Thoracic aorta (tissue), 2 donors: Measurements from ENCODE around the gene SHISA6. TPM values are rescaled to one million over a fixed set of nuclear protein-coding genes. Genes with fewer than 3 reads are reported as not detected.

Experiments
- ATAC-seq: fragments of 150-250 bp; one replicate; pipeline ENCODE4 v1.8.0; 2017; ENCODE audit warnings: low read depth; ENCODE audit not compliant: insufficient number of reproducible peaks, low FRiP score
- DNase-seq: peaks from one replicate; pipeline ENCODE4 v3.0.0-alpha.2; 2020; ENCODE audit warnings: low spot score
- H3K27ac ChIP-seq, 2 donors: fragments of 200-600 bp; sonication (generic); 1 replicate in 1 of 2; 2 replicates in 1 of 2; pipeline ENCODE4 v1.5.1; 2016; ENCODE audit warnings: mild to moderate bottlenecking in 2 of 2, moderate library complexity in 2 of 2
- H3K27me3 ChIP-seq: fragments of 200-600 bp; sonication (generic); replicated peaks from 2 replicates; pipeline ENCODE4 v1.6.0; 2016; ENCODE audit warnings: mild to moderate bottlenecking; ENCODE audit not compliant: insufficient read depth
- H3K36me3 ChIP-seq: fragments of 200-600 bp; sonication (generic); one replicate; pipeline ENCODE4 v1.5.1; 2016
- H3K4me1 ChIP-seq, 2 donors: fragments of 200-600 bp; sonication (generic); 1 replicate in 1 of 2; 2 replicates in 1 of 2; pipeline versions ENCODE4 v1.5.1 to v1.6.0; 2016; ENCODE audit warnings: low read depth in 2 of 2, mild to moderate bottlenecking in 1 of 2; ENCODE audit not compliant: control insufficient read depth in 1 of 2
- H3K4me3 ChIP-seq: fragments of 200-600 bp; sonication (generic); 2 replicates; pipeline ENCODE4 v1.5.1; 2016; ENCODE audit warnings: mild to moderate bottlenecking
- H3K9me3 ChIP-seq: fragments of 200-600 bp; sonication (generic); 2 replicates; pipeline ENCODE4 v1.5.1; 2016
- CTCF ChIP-seq: fragments of 200-600 bp; sonication (generic); IDR thresholded peaks from one replicate; pipeline ENCODE4 v1.5.1; 2019; ENCODE audit warnings: antibody characterized with exemption
- total RNA-seq, 2 donors: library from RNA; depleted of rRNA; stranded (reverse); fragments of >200 nt; gene quantifications; one replicate each; pipeline versions ENCODE4 v1.1.0 to v1.2.3, GENCODE V29; 2016

SHISA6 gene
- total RNA-seq, 2 donors from 2014 or later: under 0.01 TPM; not detected in 1

DNA sequence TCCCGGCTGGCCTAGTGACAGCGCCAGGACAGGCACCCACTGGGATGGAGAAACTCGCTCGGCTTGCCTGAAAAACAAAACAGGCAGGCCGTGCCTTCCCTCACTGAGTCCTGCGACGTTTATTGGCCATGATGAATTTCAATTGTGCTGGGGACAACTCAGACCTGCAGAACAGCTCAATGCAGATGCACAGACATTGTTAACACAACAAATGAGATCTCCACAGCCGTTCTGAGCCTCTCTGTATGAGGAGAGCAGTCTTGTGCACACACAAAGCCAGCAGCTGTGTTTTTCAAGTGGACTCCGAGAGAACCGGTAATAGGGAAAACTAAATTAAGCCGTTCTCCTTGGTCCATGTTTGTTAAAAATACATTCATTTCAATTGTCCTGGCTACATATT, 15.9 kb downstream of the SHISA6 start:
- Histone ChIP-seq H3K9me3 (no peaks in the 10 kb centered on the region), H3K27me3 (no peaks in the 10 kb centered on the region), H3K4me3 (no peak overlapping the region), H3K4me1 (no peaks in the 10 kb centered on the region), H3K27ac (no peak overlapping the region), H3K36me3 (no peaks in the 10 kb centered on the region)
- ATAC-seq (no peak), DNase-seq (no peak)
- no peak for TF ChIP-seq CTCF

- no peaks in the 10 kb centered on the region for H3K27me3 ChIP-seq
- H3K4me3 ChIP-seq: no peak overlapping the region
- no peaks in the 10 kb centered on the region for H3K4me1 ChIP-seq
- no peaks in the 10 kb centered on the region for H3K9me3 ChIP-seq
- H3K36me3 ChIP-seq: no peaks in the 10 kb centered on the region
- DNase-seq (no peak), ATAC-seq (no peak)
- no peak for TF ChIP-seq CTCF
- H3K27ac ChIP-seq: no peak overlapping the region
Observed at GRCh38 chr17:11264183-11264871, 23.3 kb downstream of the SHISA6 start.

DNA sequence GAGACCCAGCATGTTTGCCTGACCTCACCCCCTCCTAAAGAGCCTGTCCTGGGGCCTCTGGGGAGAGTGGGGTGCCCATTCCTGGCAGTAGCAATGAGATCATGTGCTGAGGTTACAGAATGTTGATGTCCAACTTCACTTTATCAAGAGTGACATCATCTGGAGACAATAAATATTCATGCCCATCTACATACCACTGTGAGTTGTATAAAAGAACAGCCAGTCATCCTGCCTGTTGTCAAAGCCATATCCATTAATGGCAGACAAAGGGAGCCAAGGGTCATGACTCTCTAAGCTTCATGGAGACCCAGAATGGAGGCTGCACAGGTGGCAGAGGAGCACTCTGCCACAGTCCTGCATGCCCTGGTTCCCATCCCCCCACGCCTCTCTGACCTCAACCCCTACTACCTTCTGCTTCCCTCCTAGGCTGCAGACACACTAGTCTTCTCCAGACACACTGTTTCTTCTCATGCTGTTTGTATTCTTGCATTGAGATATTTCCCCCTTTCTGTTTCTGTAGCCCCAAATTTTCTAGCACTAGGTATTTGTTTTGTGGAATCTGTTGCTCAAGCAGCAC, 27.1 kb downstream of the SHISA6 start:
- no peak for ATAC-seq
- Histone ChIP-seq H3K4me3 (no peak overlapping the region), H3K27me3 (no peaks in the 10 kb centered on the region), H3K9me3 (no peaks in the 10 kb centered on the region), H3K4me1 (no peaks in the 10 kb centered on the region), H3K27ac (no peak overlapping the region), H3K36me3 (no peaks in the 10 kb centered on the region)
- no peak for TF ChIP-seq CTCF
- DNase-seq: no peak

DNA sequence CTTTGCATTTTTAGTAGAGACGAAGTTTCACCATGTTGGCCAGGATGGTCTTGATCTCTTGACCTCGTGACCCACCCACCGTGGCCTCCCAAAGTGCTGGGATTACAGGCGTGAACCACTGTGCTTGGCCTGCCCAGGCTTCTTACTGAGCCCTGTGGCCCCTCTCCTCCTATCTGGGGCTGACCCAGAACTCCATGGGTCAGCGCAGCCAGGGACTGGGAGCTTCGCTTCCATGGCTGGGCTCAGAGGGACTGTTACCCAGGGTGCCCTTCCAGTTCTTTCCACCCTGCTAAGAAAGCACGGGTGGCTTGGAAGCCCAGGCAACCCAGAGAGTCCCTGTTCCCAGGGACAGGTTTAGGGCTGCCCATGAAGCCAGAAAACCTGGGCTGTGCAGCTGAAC, 28.2 kb downstream of the SHISA6 start:
- H3K27me3 ChIP-seq: no peaks in the 10 kb centered on the region
- no peaks in the 10 kb centered on the region for H3K36me3 ChIP-seq
- no peak for ATAC-seq
- H3K9me3 ChIP-seq: no peaks in the 10 kb centered on the region
- no peak overlapping the region for H3K27ac ChIP-seq
- no peak overlapping the region for H3K4me3 ChIP-seq
- DNase-seq: no peak
- no peak for TF ChIP-seq CTCF
- no peaks in the 10 kb centered on the region for H3K4me1 ChIP-seq

DNA sequence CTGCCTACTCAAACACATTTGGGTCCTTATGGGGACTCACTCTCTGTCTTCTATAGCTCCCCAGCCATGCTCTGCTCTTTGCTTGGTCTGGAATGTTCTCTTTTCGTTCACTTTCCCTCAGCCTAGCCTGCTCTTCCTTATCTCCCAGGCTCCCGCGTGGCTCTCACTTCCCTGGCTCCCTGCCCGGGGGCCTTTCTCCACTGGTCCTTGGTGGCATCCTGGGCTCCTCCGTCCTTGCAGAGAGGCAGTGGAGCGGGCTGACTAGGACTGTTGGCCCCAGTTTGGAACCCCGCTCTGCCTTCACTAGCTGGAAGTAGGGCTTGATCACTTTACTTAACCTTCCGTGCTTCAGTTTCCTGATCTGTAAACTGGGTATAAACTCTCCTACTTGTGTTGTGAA, 31.2 kb downstream of the SHISA6 start:
- Histone ChIP-seq H3K4me1 (no peaks in the 10 kb centered on the region), H3K27me3 (no peaks in the 10 kb centered on the region), H3K9me3 (no peaks in the 10 kb centered on the region), H3K4me3 (no peak overlapping the region), H3K36me3 (no peaks in the 10 kb centered on the region), H3K27ac (no peak overlapping the region)
- no peak for ATAC-seq
- no peak for TF ChIP-seq CTCF
- no peak for DNase-seq
